NCI-H187 treated with DMSO at 0.1 percent for 48 hours (cell line): Measurements from ENCODE around the gene PCNX2.

Experiments used
- DNase-seq: peaks from one replicate; lab custom pipeline; 2025; lab: John Stamatoyannopoulos, UW

PCNX2 gene

GRCh38 chr1:233061265-233061664 is 234.3 kb downstream of the PCNX2 start:
- no peak for DNase-seq

- no peak for DNase-seq
Observed at GRCh38 chr1:233060461-233060994, 235.0 kb downstream of the PCNX2 start.

DNA sequence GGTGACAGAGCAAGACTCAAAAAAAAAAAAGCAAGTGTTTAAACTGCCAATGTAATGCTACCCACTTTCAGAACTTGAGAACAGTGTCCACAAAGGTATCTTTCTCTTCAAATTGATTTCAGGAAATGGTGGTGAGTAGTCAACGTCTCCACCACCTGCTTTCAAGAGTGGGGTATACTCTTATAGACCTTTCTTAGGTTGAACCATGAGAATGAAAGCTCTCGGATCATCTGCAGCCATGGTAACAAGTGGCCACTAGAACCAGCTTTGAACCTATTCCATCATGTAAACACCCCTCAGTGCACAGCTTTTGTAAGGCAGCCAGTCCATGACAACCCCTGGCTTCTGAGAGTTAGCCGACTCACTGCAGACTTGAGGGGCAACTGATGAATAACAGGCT is 237.7 kb downstream of the PCNX2 start:
- no peak for DNase-seq

DNA sequence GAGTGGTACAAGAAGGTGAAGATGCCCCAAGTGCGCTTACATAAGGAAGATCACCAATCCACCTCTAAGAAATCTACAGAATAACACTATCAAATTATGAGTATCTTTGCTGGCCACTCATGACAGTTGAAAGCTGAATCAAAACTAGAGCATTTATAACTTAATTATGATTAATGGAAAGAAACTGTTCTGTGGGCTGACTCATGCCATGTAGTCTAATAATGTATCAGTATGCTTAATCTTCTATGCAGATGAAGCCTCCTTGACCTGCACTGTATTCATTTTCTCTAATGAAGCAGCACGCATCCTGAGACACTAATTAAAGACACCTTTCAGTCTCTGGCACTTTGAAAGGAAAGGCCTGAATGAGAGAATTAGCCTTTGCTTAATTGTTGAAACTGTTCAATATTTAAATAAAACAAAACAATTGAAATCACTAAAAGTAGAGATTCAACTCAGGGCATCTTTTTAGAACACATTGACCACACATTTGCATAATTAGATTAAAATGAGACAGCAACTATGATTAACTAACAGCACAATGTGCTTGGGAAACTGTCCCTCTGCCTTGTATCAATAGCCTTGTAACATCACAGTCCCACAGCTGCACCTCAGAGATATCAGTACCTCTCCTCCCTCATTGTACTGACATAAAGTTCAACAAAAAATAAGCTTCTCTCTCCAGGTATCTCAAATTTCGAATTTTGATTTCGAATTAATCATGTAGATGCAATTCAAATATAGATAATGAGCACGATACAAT is 239.5 kb downstream of the PCNX2 start:
- DNase-seq: no peak

GRCh38 chr1:233045588-233045987 is 249.9 kb downstream of the PCNX2 start:
- DNase-seq: no peak

DNA sequence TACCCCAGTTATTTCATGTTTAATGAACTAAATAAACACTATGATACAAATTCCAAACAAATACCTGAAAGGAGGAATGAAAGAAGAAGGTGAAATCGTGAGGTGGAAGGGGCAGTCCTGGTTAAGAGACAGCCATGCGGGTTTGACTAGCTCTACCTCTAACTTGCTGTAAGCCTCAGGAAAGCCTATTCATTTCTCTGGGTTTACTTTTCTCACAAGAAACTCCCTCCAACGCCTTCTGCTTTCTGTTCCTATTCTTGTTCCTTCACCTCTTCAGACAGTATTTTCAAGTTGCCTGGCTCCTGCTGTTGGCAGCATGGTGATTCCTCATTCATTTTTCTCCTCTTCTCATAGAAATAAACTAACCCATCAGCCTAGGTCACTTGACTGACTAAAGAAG is 252.7 kb downstream of the PCNX2 start:
- DNase-seq: no peak

- DNase-seq: no peak
Observed at GRCh38 chr1:233040494-233040893, 255.0 kb downstream of the PCNX2 start.

DNA sequence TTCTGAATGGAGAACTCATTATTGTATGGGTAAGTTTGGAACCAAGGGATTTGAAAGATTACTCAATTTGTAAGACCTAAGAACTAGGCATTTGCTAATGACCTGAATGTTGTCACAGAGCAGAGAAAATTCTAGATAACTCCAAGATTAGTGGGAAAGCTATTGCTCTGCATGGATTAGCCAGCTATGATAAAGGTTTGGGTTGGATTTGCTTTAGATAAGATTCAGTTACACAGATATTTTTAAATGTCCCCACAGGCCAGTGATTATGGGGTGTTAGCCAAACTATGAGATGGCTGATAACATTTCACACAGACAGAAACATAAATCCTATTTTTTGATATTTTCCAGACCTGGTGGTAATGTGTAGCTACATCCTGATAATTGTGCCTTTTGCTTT is 256.9 kb downstream of the PCNX2 start:
- no peak for DNase-seq

GRCh38 chr1:233037843-233038242 is 257.7 kb downstream of the PCNX2 start:
- no peak for DNase-seq

GRCh38 chr1:233034836-233035235 is 260.7 kb downstream of the PCNX2 start:
- no peak for DNase-seq

DNA sequence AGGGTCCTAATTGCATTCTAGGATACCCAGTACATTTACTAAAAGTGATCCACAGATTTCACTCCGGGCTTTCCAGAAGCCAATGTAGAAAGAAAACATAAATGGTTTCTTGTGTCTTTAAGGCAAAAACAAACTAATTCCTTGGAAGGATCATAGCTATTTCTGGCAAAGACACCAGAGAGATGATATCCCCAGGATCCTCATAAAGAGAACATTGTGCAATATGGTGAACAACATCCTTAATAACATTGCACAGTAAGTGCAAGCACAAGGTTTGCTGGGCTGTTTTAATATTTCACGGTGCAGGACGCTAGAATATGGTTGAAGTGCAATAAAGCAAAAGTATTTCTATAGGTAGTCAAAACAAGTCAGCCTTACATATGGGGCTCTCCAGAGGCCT is 262.2 kb downstream of the PCNX2 start:
- DNase-seq: no peak

- no peak for DNase-seq
Observed at GRCh38 chr1:233032916-233033315, 262.6 kb downstream of the PCNX2 start.

DNA sequence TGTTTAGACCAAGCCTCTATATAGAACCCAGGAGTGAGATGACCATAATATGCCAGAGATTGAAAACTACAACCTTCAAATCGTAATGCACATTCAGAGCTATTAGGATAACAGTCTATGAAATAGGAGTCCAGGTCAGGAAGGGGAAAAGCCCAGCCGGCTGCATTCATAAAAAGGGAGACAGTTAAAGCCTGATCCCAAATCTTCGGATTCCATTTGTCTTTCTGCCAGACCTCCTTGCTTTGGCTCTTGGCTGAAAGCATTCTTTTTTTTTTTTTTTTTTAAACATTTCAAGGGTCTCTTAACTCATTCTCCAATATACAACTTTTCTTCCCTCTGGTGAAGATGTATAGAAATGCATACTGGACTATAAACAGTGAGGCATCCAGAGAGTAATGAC is 264.0 kb downstream of the PCNX2 start:
- DNase-seq: no peak

DNA sequence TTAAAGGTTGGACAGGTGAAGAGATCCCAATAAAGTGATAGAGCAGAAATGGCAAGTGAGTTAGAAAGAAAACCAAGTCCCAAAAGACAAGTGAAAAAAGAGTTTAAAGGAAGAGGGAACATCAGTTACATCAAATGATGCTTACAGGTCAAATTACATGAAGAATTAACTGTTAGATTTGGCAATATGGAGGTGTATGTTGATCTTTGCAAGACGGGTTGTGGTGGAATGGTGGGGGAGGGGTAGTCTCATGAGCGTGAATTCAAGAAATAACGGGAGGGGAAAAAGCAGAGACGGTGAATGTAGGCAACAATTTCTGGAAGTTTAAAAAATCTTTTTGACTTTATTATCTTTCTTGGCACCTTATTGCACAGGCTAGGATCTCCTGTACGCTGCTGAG is 268.5 kb downstream of the PCNX2 start:
- DNase-seq: no peak

- no peak for DNase-seq
Observed at GRCh38 chr1:233025567-233025966, 270.0 kb downstream of the PCNX2 start.

- DNase-seq: no peak
Observed at GRCh38 chr1:233025157-233025556, 270.4 kb downstream of the PCNX2 start.

- no peak for DNase-seq
Observed at GRCh38 chr1:233024199-233024598, 271.3 kb downstream of the PCNX2 start.

DNA sequence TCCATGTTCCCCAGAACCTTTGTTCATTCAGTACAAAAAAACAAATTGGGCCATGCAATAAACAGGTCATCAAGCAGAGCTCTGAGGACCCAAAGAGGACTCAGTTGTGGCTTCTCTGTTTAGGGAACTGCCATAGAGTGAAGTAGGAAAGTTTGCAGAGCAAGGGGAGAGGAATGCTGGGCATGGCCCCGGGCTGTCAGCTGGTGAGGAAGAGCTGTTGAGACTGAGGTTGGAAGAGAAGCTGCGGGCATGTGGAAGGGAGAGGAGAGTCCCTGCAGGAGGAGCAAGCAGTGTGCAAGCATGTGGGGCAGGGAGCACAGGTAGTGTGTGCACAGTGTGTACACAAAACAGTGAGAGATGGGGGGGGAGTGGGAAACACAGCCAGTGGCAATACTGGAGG is 273.3 kb downstream of the PCNX2 start:
- DNase-seq: no peak

- no peak for DNase-seq
Observed at GRCh38 chr1:233020426-233020825, 275.1 kb downstream of the PCNX2 start.

DNA sequence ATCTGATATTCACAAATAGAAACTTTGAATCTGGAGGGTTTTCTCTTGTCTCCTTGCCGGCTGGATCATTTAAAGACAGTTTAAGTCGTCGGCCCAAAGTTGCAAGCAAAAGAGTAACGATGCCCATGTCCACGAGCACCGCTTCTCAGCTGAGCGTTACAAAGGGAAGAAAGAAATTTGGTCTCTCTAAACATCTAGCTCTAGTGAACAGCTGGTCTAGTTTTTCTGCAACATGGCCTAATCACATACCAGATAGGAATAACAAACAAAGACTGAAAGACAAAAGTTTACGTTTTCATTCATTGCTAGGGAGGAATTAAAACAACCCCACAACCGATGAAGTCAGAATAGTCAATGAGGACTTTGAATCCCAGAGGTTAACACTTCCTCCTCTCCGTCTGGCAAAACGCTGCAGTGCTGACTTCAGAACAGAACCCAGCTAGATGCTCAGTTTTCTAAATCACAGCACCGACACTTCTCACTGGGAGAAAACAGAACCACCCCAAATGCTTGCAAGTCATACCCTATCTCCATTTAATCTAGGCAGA is 275.7 kb downstream of the PCNX2 start:
- no peak for DNase-seq

GRCh38 chr1:233019083-233019482 is 276.4 kb downstream of the PCNX2 start:
- DNase-seq: no peak

GRCh38 chr1:233016798-233017197 is 278.7 kb downstream of the PCNX2 start:
- DNase-seq: no peak

- no peak for DNase-seq
Observed at GRCh38 chr1:233015965-233016364, 279.6 kb downstream of the PCNX2 start.

DNA sequence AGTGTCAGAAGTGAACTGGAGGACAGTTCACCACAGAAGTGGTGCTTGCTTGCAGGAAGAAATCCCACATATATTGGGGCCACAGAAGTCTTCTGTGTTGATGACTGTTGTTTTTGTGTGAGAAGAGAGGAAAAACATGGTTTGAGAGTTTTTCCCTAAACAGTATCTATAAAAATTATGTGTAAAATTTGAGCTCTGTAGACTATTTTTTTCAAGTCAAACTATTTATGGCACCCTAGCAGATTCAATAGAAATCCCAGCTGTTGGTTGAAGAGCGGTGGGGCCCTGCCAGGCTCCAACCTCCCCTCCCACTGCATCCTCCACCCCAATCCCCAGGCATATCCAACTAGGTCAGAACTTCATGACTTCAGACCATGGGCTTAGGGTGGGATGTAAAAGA is 283.5 kb downstream of the PCNX2 start:
- DNase-seq: no peak
